ENCODE results near the gene PPARG. TPM values are rescaled to one million over a fixed set of nuclear protein-coding genes. Genes with fewer than 3 reads are reported as not detected.
A peak's percentile ranks its signal among the peaks of the same experiment; 100 is the strongest.

Gene PPARG
- total and polyA plus RNA-seq, 4 donors, result 8.3 to 41.4 (median 26.2) TPM

GRCh38 chr3:12423131-12423530, 134.3 kb downstream of the PPARG start:
- H3K9me3 ChIP-seq (ENCODE audit: control insufficient read depth in 4 of 4, insufficient read depth in 3 of 4, low read length in 3 of 4), result no peaks in the 10 kb centered on the region
- H3K27me3 ChIP-seq (ENCODE audit: control insufficient read depth in 3 of 3, insufficient read depth in 3 of 3, low read length in 2 of 3), result no peaks in the 10 kb centered on the region
- ATAC-seq (ENCODE audit: insufficient read depth, low FRiP score) (no peak), DNase-seq (no peak)
- no peak overlapping the region for H3K4me3 ChIP-seq
- H3K9ac ChIP-seq (ENCODE audit: insufficient read depth in 1 of 2, low read length in 2 of 2), result no peak overlapping the region
- 53 to 78% methylated on average over 4 of the region's 4 CpGs for WGBS, 2 donors
- TF ChIP-seq, protein P1, sequence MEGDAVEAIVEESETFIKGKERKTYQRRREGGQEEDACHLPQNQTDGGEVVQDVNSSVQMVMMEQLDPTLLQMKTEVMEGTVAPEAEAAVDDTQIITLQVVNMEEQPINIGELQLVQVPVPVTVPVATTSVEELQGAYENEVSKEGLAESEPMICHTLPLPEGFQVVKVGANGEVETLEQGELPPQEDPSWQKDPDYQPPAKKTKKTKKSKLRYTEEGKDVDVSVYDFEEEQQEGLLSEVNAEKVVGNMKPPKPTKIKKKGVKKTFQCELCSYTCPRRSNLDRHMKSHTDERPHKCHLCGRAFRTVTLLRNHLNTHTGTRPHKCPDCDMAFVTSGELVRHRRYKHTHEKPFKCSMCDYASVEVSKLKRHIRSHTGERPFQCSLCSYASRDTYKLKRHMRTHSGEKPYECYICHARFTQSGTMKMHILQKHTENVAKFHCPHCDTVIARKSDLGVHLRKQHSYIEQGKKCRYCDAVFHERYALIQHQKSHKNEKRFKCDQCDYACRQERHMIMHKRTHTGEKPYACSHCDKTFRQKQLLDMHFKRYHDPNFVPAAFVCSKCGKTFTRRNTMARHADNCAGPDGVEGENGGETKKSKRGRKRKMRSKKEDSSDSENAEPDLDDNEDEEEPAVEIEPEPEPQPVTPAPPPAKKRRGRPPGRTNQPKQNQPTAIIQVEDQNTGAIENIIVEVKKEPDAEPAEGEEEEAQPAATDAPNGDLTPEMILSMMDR (IDR thresholded peaks at IDR 0.05; ENCODE audit: control extremely low read depth, extremely low read depth), result no peak
- no peak overlapping the region for H3K27ac ChIP-seq (ENCODE audit: low read depth in 1 of 2, low read length in 1 of 2)
- H3K36me3 ChIP-seq (ENCODE audit: control insufficient read depth in 4 of 4, insufficient read depth in 4 of 4, low read length in 4 of 4), result no peaks in the 10 kb centered on the region
- H3K4me1 ChIP-seq (ENCODE audit: control insufficient read depth in 5 of 5, insufficient read depth in 5 of 5, low read length in 5 of 5), result peaks cover 6 to 44% (median 13%) of the 10 kb centered on the region in 5 donors

DNA sequence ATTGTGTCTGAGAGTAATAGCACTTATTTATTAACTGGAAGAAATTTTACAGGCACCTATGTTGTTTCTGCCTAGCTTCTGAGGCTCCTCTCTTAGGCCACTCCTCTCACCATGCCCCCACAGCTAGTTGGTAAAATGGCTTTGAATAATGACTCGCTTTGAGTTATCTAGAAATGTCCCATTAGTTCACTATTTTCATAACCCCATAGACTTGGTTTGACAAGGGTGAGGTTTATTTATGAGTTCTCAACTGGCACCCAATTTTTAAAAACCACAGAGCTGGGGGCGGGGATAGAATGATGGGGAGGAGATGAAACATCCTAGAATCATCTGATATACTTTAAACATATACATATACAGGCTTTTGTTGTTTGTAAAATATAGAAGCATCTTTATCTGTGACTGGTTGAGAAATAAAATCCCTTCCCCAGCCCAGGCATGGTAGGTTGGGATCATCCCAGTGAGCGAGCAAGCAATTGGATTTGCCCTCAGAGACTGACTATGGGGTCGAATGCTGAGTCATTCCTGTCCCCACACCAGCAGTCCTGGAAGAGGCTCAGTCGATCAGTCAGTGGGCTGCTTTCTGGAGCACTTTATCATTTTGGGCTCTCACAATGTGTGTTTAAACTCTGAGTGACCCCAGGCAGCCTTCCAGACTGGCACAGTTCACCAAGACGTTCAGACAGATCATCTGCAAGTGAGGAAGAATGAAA, 135.2 kb downstream of the PPARG start:
- no peaks in the 10 kb centered on the region for H3K36me3 ChIP-seq (ENCODE audit: control insufficient read depth in 4 of 4, insufficient read depth in 4 of 4, low read length in 4 of 4)
- peak; percentile 45 to 57 (median 48) for DNase-seq
- H3K4me1 ChIP-seq (ENCODE audit: control insufficient read depth in 5 of 5, insufficient read depth in 5 of 5, low read length in 5 of 5), result peaks cover 6 to 45% (median 13%) of the 10 kb centered on the region in 5 donors
- no peaks in the 10 kb centered on the region for H3K9me3 ChIP-seq (ENCODE audit: control insufficient read depth in 4 of 4, insufficient read depth in 3 of 4, low read length in 3 of 4)
- 45 to 47% methylated on average over 6 of the region's 6 CpGs for WGBS, 2 donors
- no peaks in the 10 kb centered on the region for H3K27me3 ChIP-seq (ENCODE audit: control insufficient read depth in 3 of 3, insufficient read depth in 3 of 3, low read length in 2 of 3)
- H3K9ac ChIP-seq (ENCODE audit: insufficient read depth in 1 of 2, low read length in 2 of 2), result no peak overlapping the region
- H3K4me3 ChIP-seq, result no peak overlapping the region
- no peak for ATAC-seq (ENCODE audit: insufficient read depth, low FRiP score)
- no peak overlapping the region for H3K27ac ChIP-seq (ENCODE audit: low read depth in 1 of 2, low read length in 1 of 2)
- TF ChIP-seq, protein P1 (IDR thresholded peaks at IDR 0.05; ENCODE audit: control extremely low read depth, extremely low read depth), result no peak

GRCh38 chr3:12424635-12425319, 135.9 kb downstream of the PPARG start:
- Histone ChIP-seq H3K36me3 (ENCODE audit: control insufficient read depth in 4 of 4, insufficient read depth in 4 of 4, low read length in 4 of 4) (no peaks in the 10 kb centered on the region), H3K4me1 (ENCODE audit: control insufficient read depth in 5 of 5, insufficient read depth in 5 of 5, low read length in 5 of 5) (peaks cover 6 to 51% (median 13%) of the 10 kb centered on the region in 5 donors), H3K9ac (ENCODE audit: insufficient read depth in 1 of 2, low read length in 2 of 2) (no peak overlapping the region), H3K27me3 (ENCODE audit: control insufficient read depth in 3 of 3, insufficient read depth in 3 of 3, low read length in 2 of 3) (no peaks in the 10 kb centered on the region), H3K27ac (ENCODE audit: low read depth in 1 of 2, low read length in 1 of 2) (no peak overlapping the region), H3K4me3 (no peak overlapping the region), H3K9me3 (ENCODE audit: control insufficient read depth in 4 of 4, insufficient read depth in 3 of 4, low read length in 3 of 4) (no peaks in the 10 kb centered on the region)
- TF ChIP-seq, protein P1 (IDR thresholded peaks at IDR 0.05; ENCODE audit: control extremely low read depth, extremely low read depth), result no peak
- DNase-seq, result peak; percentile 44 to 74 (median 64)
- ATAC-seq (ENCODE audit: insufficient read depth, low FRiP score), result no peak
- 66 to 79% methylated on average over 12 of the region's 12 CpGs for WGBS, 2 donors

Measured in lung (tissue), 12 donors.